ENCODE data around the gene CTU1.

The CTU1 gene

DNA sequence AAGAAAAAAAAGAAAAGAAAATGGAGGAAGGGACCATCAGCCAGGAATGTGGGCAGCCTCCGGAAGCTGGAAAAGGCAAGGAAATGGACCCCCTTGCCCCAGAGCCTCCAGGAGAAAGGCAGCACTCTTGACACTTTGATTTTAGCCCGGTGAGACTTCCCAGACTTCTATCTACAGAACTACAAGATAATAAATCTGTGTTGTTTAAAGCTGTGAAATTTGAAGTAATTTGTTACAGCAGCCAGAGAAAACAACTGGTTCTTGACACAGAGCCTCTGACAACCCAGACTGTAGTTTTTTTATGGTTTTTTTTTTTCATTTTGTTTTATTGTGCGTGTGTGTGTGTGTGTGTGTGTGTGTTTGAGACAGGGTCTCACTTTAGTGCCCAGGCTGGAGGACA, 7.6 kb downstream of the CTU1 start:
- Histone ChIP-seq H3K27me3 (ENCODE audit: insufficient read depth, low read depth, severe bottlenecking) (no peaks in the 10 kb centered on the region), H3K9me3 (ENCODE audit: severe bottlenecking) (no peaks in the 10 kb centered on the region), H3K4me3 (ENCODE audit: low read depth, low read length) (no peak overlapping the region), H3K27ac (no peak overlapping the region), H3K36me3 (peaks cover 8% of the 10 kb centered on the region)
- TF ChIP-seq, protein P1, sequence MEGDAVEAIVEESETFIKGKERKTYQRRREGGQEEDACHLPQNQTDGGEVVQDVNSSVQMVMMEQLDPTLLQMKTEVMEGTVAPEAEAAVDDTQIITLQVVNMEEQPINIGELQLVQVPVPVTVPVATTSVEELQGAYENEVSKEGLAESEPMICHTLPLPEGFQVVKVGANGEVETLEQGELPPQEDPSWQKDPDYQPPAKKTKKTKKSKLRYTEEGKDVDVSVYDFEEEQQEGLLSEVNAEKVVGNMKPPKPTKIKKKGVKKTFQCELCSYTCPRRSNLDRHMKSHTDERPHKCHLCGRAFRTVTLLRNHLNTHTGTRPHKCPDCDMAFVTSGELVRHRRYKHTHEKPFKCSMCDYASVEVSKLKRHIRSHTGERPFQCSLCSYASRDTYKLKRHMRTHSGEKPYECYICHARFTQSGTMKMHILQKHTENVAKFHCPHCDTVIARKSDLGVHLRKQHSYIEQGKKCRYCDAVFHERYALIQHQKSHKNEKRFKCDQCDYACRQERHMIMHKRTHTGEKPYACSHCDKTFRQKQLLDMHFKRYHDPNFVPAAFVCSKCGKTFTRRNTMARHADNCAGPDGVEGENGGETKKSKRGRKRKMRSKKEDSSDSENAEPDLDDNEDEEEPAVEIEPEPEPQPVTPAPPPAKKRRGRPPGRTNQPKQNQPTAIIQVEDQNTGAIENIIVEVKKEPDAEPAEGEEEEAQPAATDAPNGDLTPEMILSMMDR (IDR thresholded peaks at IDR 0.05; ENCODE audit: low read depth, low read length) = no peak
- DNase-seq = no peak

DNA sequence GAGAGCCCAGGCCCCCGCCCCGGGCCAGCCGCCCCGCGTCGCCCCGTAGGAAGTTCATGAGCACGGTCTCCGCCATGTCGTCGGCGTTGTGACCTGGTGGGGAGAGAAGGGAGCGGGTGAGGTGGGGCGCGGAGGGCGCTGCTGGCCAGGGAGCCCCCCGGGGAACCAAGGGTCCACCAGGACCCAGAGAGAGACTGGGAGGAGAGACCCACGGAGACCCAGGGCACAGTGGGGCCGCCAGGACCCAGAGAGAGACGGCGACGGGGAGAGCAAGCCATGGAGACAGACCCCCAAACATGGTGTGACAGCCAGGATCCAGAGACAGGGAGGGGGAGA, 9.2 kb downstream of the CTU1 start:
- TF ChIP-seq, protein P1 (IDR thresholded peaks at IDR 0.05; ENCODE audit: low read depth, low read length) = no peak
- Histone ChIP-seq H3K9me3 (ENCODE audit: severe bottlenecking) (no peaks in the 10 kb centered on the region), H3K36me3 (peaks cover 8% of the 10 kb centered on the region), H3K27ac (no peak overlapping the region), H3K4me3 (ENCODE audit: low read depth, low read length) (no peak overlapping the region), H3K27me3 (ENCODE audit: insufficient read depth, low read depth, severe bottlenecking) (peaks cover 5% of the 10 kb centered on the region)
- DNase-seq = no peak

- no peaks in the 10 kb centered on the region for H3K9me3 ChIP-seq (ENCODE audit: severe bottlenecking)
- H3K27me3 ChIP-seq (ENCODE audit: insufficient read depth, low read depth, severe bottlenecking) = peaks cover 10% of the 10 kb centered on the region
- H3K36me3 ChIP-seq = peaks cover 8% of the 10 kb centered on the region
- DNase-seq = no peak
- H3K4me3 ChIP-seq (ENCODE audit: low read depth, low read length) = no peak overlapping the region
- TF ChIP-seq, protein P1 (IDR thresholded peaks at IDR 0.05; ENCODE audit: low read depth, low read length) = no peak
- H3K27ac ChIP-seq = no peak overlapping the region
Measured at GRCh38 chr19:51098365-51099046, 9.7 kb downstream of the CTU1 start.

DNA sequence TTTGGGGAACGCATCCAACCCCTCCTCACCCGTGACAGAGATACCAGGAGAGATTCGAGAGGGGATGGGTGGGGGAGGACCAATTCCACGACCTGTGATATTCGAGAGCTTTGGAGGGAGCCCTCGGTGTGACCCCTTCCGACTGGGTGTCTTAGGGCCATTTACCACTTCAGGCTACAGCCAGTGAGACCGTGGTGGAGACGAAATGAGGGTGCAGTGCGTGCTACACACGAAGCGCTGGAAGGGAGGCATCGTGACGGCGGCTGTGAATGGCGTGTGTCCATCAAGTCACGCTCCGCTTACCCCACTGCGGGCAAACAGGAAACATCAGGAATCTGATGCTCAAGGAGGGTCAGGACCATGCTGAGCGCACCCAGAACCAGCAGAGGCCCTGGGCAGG, 10.4 kb downstream of the CTU1 start:
- Histone ChIP-seq H3K36me3 (peaks cover 6% of the 10 kb centered on the region), H3K4me3 (ENCODE audit: low read depth, low read length) (no peak overlapping the region), H3K9me3 (ENCODE audit: severe bottlenecking) (no peaks in the 10 kb centered on the region), H3K27me3 (ENCODE audit: insufficient read depth, low read depth, severe bottlenecking) (peaks cover 17% of the 10 kb centered on the region), H3K27ac (no peak overlapping the region)
- DNase-seq = no peak
- TF ChIP-seq, protein P1 (IDR thresholded peaks at IDR 0.05; ENCODE audit: low read depth, low read length) = no peak

- TF ChIP-seq, protein P1 (IDR thresholded peaks at IDR 0.05; ENCODE audit: low read depth, low read length) = peak; percentile 64
- H3K27me3 ChIP-seq (ENCODE audit: insufficient read depth, low read depth, severe bottlenecking) = peaks cover 23% of the 10 kb centered on the region
- H3K36me3 ChIP-seq = peaks cover under 1% of the 10 kb centered on the region
- H3K27ac ChIP-seq = no peak overlapping the region
- DNase-seq = peak; percentile 69
- no peaks in the 10 kb centered on the region for H3K9me3 ChIP-seq (ENCODE audit: severe bottlenecking)
- no peak overlapping the region for H3K4me3 ChIP-seq (ENCODE audit: low read depth, low read length)
Measured at GRCh38 chr19:51097166-51097738, 11.0 kb downstream of the CTU1 start.
